KOPT-K1 (cell line): ENCODE data around the gene CFAP157.
A peak's percentile ranks its signal among the peaks of the same experiment; 100 is the strongest.

Experiments
- H3K27ac ChIP-seq: fragments of 200-600 bp; sonication (generic); 2 replicates; pipeline ENCODE4 v1.5.1; 2016; ENCODE audit warnings: antibody characterized with exemption, mild to moderate bottlenecking, low read depth, low read length; ENCODE audit not compliant: poor library complexity, severe bottlenecking
- H3K36me3 ChIP-seq: fragments of 200-600 bp; sonication (generic); 2 replicates; pipeline ENCODE4 v1.5.1; 2017; ENCODE audit warnings: antibody characterized with exemption, mild to moderate bottlenecking, low read length, moderate library complexity; ENCODE audit not compliant: insufficient read depth
- H3K9me3 ChIP-seq: fragments of 200-600 bp; sonication (generic); 2 replicates; pipeline ENCODE4 v1.5.1; 2017; ENCODE audit warnings: antibody characterized with exemption, low read length, mild to moderate bottlenecking; ENCODE audit not compliant: insufficient read depth, poor library complexity, severe bottlenecking

CFAP157 gene

GRCh38 chr9:127717766-127718165 is 11.0 kb downstream of the CFAP157 start:
- H3K36me3 ChIP-seq = no peaks in the 10 kb centered on the region; the same call in 1 of the 2 replicates
- H3K9me3 ChIP-seq = no peaks in the 10 kb centered on the region
- no peak overlapping the region for H3K27ac ChIP-seq

- H3K9me3 ChIP-seq = no peaks in the 10 kb centered on the region
- H3K27ac ChIP-seq = peak overlapping the region; percentile 88
- no peaks in the 10 kb centered on the region; the same call in 1 of the 2 replicates for H3K36me3 ChIP-seq
These were observed 13.5 kb downstream of the CFAP157 start for GRCh38 chr9:127720031-127720864.

- Histone ChIP-seq H3K27ac (peak overlapping the region; percentile 88), H3K9me3 (no peaks in the 10 kb centered on the region), H3K36me3 (no peaks in the 10 kb centered on the region; the same call in 1 of the 2 replicates)
These were observed 14.1 kb downstream of the CFAP157 start for GRCh38 chr9:127720865-127721227.

GRCh38 chr9:127721391-127721821 is 14.6 kb downstream of the CFAP157 start:
- no peaks in the 10 kb centered on the region; the same call in 1 of the 2 replicates for H3K36me3 ChIP-seq
- no peak overlapping the region for H3K27ac ChIP-seq
- no peaks in the 10 kb centered on the region for H3K9me3 ChIP-seq

GRCh38 chr9:127722055-127722745 is 15.4 kb downstream of the CFAP157 start:
- no peak overlapping the region for H3K27ac ChIP-seq
- H3K36me3 ChIP-seq = peaks cover 3% of the 10 kb centered on the region; the same call in 1 of the 2 replicates
- H3K9me3 ChIP-seq = no peaks in the 10 kb centered on the region

- no peak overlapping the region for H3K27ac ChIP-seq
- H3K36me3 ChIP-seq = peaks cover 7% of the 10 kb centered on the region; the same call in 1 of the 2 replicates
- H3K9me3 ChIP-seq = no peaks in the 10 kb centered on the region
These were observed 16.2 kb downstream of the CFAP157 start for GRCh38 chr9:127723013-127723412.

GRCh38 chr9:127723444-127723843 is 16.7 kb downstream of the CFAP157 start:
- Histone ChIP-seq H3K27ac (no peak overlapping the region), H3K9me3 (no peaks in the 10 kb centered on the region), H3K36me3 (peaks cover 7% of the 10 kb centered on the region; the same call in 1 of the 2 replicates)

GRCh38 chr9:127724012-127724411 is 17.2 kb downstream of the CFAP157 start:
- Histone ChIP-seq H3K36me3 (peaks cover 7% of the 10 kb centered on the region; the same call in 1 of the 2 replicates), H3K27ac (no peak overlapping the region), H3K9me3 (no peaks in the 10 kb centered on the region)

GRCh38 chr9:127726871-127727270 is 20.1 kb downstream of the CFAP157 start:
- Histone ChIP-seq H3K27ac (no peak overlapping the region), H3K9me3 (no peaks in the 10 kb centered on the region), H3K36me3 (peaks cover 16% of the 10 kb centered on the region; the same call in 1 of the 2 replicates)

GRCh38 chr9:127728808-127729207 is 22.0 kb downstream of the CFAP157 start:
- Histone ChIP-seq H3K27ac (no peak overlapping the region), H3K9me3 (no peaks in the 10 kb centered on the region), H3K36me3 (peaks cover 25% of the 10 kb centered on the region; the same call in 1 of the 2 replicates)

- no peaks in the 10 kb centered on the region for H3K9me3 ChIP-seq
- H3K27ac ChIP-seq = no peak overlapping the region
- peaks cover 25% of the 10 kb centered on the region; the same call in 1 of the 2 replicates for H3K36me3 ChIP-seq
These were observed 22.9 kb downstream of the CFAP157 start for GRCh38 chr9:127729522-127730256.

GRCh38 chr9:127730262-127730661 is 23.5 kb downstream of the CFAP157 start:
- Histone ChIP-seq H3K9me3 (no peaks in the 10 kb centered on the region), H3K27ac (no peak overlapping the region), H3K36me3 (peaks cover 25% of the 10 kb centered on the region; the same call in 1 of the 2 replicates)

- Histone ChIP-seq H3K27ac (no peak overlapping the region), H3K9me3 (no peaks in the 10 kb centered on the region), H3K36me3 (peaks cover 25% of the 10 kb centered on the region; the same call in 1 of the 2 replicates)
These were observed 24.1 kb downstream of the CFAP157 start for GRCh38 chr9:127730799-127731410.

- H3K27ac ChIP-seq = no peak overlapping the region
These were observed 25.1 kb downstream of the CFAP157 start for GRCh38 chr9:127731938-127732337.

More at GRCh38 chr9:127731938-127732337, 25.1 kb downstream of the CFAP157 start:
- Histone ChIP-seq H3K36me3 (peaks cover 24% of the 10 kb centered on the region; the same call in 1 of the 2 replicates), H3K9me3 (no peaks in the 10 kb centered on the region)
